Smooth muscle cell (in vitro differentiated cells): ENCODE data around the gene CAMKK2. TPM values are rescaled to one million over a fixed set of nuclear protein-coding genes. Genes with fewer than 3 reads are reported as not detected.

Experiments used
- DNase-seq: peaks from one replicate; lab custom pipeline; 2025; ENCODE audit not compliant: unreplicated experiment; lab: John Stamatoyannopoulos, UW
- H2AFZ ChIP-seq: fragments of 200-600 bp; sonication (generic); 2 replicates; pipeline ENCODE4 v1.6.0; 2016; ENCODE audit warnings: antibody characterized with exemption, low read depth, mild to moderate bottlenecking
- H3F3A ChIP-seq: fragments of 200-600 bp; sonication (generic); 2 replicates; pipeline ENCODE4 v1.6.0; 2017; ENCODE audit warnings: antibody characterized with exemption, low read depth
- H3K27ac ChIP-seq: fragments of 200-600 bp; sonication (generic); 2 replicates; pipeline ENCODE4 v1.5.1; 2016; ENCODE audit warnings: low read depth, mild to moderate bottlenecking
- H3K27me3 ChIP-seq: fragments of 200-600 bp; sonication (generic); 2 replicates; pipeline ENCODE4 v1.6.1; 2016; ENCODE audit warnings: low read depth, mild to moderate bottlenecking
- H3K36me3 ChIP-seq: fragments of 200-600 bp; sonication (generic); 2 replicates; pipeline ENCODE4 v1.5.1; 2016; ENCODE audit warnings: low read depth
- H3K4me1 ChIP-seq: fragments of 200-600 bp; sonication (generic); 2 replicates; pipeline ENCODE4 v1.5.1; 2016; ENCODE audit warnings: low read depth
- H3K4me2 ChIP-seq: fragments of 200-600 bp; sonication (generic); 2 replicates; pipeline ENCODE4 v1.6.0; 2016; ENCODE audit warnings: mild to moderate bottlenecking
- H3K4me3 ChIP-seq: fragments of 200-600 bp; sonication (generic); 2 replicates; pipeline ENCODE4 v1.5.1; 2016; ENCODE audit warnings: mild to moderate bottlenecking
- H3K79me2 ChIP-seq: fragments of 200-600 bp; sonication (generic); 2 replicates; pipeline ENCODE4 v1.6.0; 2016; ENCODE audit warnings: low read depth, mild to moderate bottlenecking
- H3K9ac ChIP-seq: fragments of 200-600 bp; sonication (generic); 2 replicates; pipeline ENCODE4 v1.6.0; 2016; ENCODE audit warnings: low read depth
- H3K9me3 ChIP-seq: fragments of 200-600 bp; sonication (generic); replicated peaks from 2 replicates; pipeline ENCODE4 v1.5.1; 2016; ENCODE audit warnings: low read depth
- H4K20me1 ChIP-seq: fragments of 200-600 bp; sonication (generic); 2 replicates; pipeline ENCODE4 v1.6.0; 2016; ENCODE audit warnings: low read depth
- CTCF ChIP-seq: fragments of 200-600 bp; sonication (generic); IDR thresholded peaks from 2 replicates; pipeline ENCODE4 v1.5.1; 2017; ENCODE audit warnings: borderline replicate concordance, mild to moderate bottlenecking, antibody characterized with exemption; ENCODE audit not compliant: insufficient read depth, poor library complexity, severe bottlenecking
- WGBS: methylation state at CpG from one replicate; pipeline ENCODE4 v1.1.7; 2016; ENCODE audit warnings: low lambda C conversion rate; 5-methylcytosine and 5-hydroxymethylcytosine counted together
- polyA plus RNA-seq: library from polyadenylated mRNA; unstranded; fragments of >200 nt; fragmentation: Nextera tagmentation; extraction: Ambion mirVana; gene quantifications from 2 replicates; pipeline ENCODE4 v1.2.1, GENCODE V29; 2016
- total RNA-seq: library from RNA; depleted of rRNA; stranded (reverse); fragments of >200 nt; gene quantifications from 2 replicates; pipeline ENCODE4 v1.2.3, GENCODE V29; 2014

Gene CAMKK2
- 13.3 and 16.4 TPM in 2 replicates for total RNA-seq
- polyA plus RNA-seq, result 19.9 and 23.4 TPM in 2 replicates

- peaks cover 19% of the 10 kb centered on the region for H3K4me1 ChIP-seq
- H3K36me3 ChIP-seq, result no peaks in the 10 kb centered on the region
- WGBS, result 3% methylated on average over 61 of the region's 104 CpGs
- H2AFZ ChIP-seq, result peak within 1 kb of the TSS; percentile 98
- peak within 1 kb of the TSS; percentile 95 for H3K4me3 ChIP-seq
- peaks cover 25% of the 10 kb centered on the region for H4K20me1 ChIP-seq
- peak within 1 kb of the TSS; percentile 42 for H3K27ac ChIP-seq
- peak within 1 kb of the TSS; percentile 75 for H3K9ac ChIP-seq
- no peak for TF ChIP-seq CTCF
- DNase-seq, result peak; percentile 54
- peaks cover 21% of the 10 kb centered on the region for H3K79me2 ChIP-seq
- no peaks in the 10 kb centered on the region for H3K27me3 ChIP-seq
- H3K9me3 ChIP-seq, result no peaks in the 10 kb centered on the region
- H3K4me2 ChIP-seq, result peak within 1 kb of the TSS; percentile 100
- no peaks in the 10 kb centered on the region for H3F3A ChIP-seq
These were observed at the start of gene CAMKK2 for GRCh38 chr12:121296618-121297434. CAMKK2 (minus strand) TSS chr12:121296709; CDS start chr12:121274526, 22,183 bp downstream.

- TF ChIP-seq CTCF, result no peak
- H2AFZ ChIP-seq, result no peak overlapping the region
- 90% methylated on average over 4 of the region's 4 CpGs for WGBS
- H3F3A ChIP-seq, result no peaks in the 10 kb centered on the region
- H3K4me1 ChIP-seq, result no peaks in the 10 kb centered on the region
- peaks cover 28% of the 10 kb centered on the region for H3K79me2 ChIP-seq
- peaks cover 23% of the 10 kb centered on the region for H4K20me1 ChIP-seq
- H3K9me3 ChIP-seq, result no peaks in the 10 kb centered on the region
- no peak overlapping the region for H3K27ac ChIP-seq
- no peaks in the 10 kb centered on the region for H3K27me3 ChIP-seq
- DNase-seq, result no peak
- no peak overlapping the region for H3K4me2 ChIP-seq
- no peak overlapping the region for H3K4me3 ChIP-seq
- H3K36me3 ChIP-seq, result peaks cover 9% of the 10 kb centered on the region
- no peak overlapping the region for H3K9ac ChIP-seq
These were observed 48.8 kb upstream of the CAMKK2 start for GRCh38 chr12:121345151-121345815.

- no peak for TF ChIP-seq CTCF
- no peak for DNase-seq
- H3K4me3 ChIP-seq, result no peak overlapping the region
- no peak overlapping the region for H2AFZ ChIP-seq
- no peak overlapping the region for H3K4me2 ChIP-seq
- no peaks in the 10 kb centered on the region for H3K27me3 ChIP-seq
- no peaks in the 10 kb centered on the region for H3F3A ChIP-seq
- 86% methylated on average over 3 of the region's 3 CpGs for WGBS
- H3K9ac ChIP-seq, result no peak overlapping the region
- no peak overlapping the region for H3K27ac ChIP-seq
- H3K4me1 ChIP-seq, result no peaks in the 10 kb centered on the region
- no peaks in the 10 kb centered on the region for H3K9me3 ChIP-seq
- H3K36me3 ChIP-seq, result peaks cover 9% of the 10 kb centered on the region
- H4K20me1 ChIP-seq, result peaks cover 23% of the 10 kb centered on the region
- peaks cover 21% of the 10 kb centered on the region for H3K79me2 ChIP-seq
These were observed 48.0 kb upstream of the CAMKK2 start for GRCh38 chr12:121344506-121344905.
